Endodermal cell (in vitro differentiated cells): ENCODE results near the gene TCN2. TPM values are rescaled to one million over a fixed set of nuclear protein-coding genes. Genes with fewer than 3 reads are reported as not detected.

Experiments
- DNase-seq: peaks from one replicate; pipeline ENCODE4 v3.0.0-alpha.2; 2017
- H3K27ac ChIP-seq: 2 replicates; pipeline ENCODE4 v1.5.1; 2013; ENCODE audit warnings: mild to moderate bottlenecking, low read depth, low read length, moderate library complexity
- H3K27me3 ChIP-seq: 2 replicates; pipeline ENCODE4 v1.6.1; 2013; ENCODE audit warnings: mild to moderate bottlenecking, low read length, moderate library complexity; ENCODE audit not compliant: insufficient read depth, control insufficient read depth, poor library complexity, severe bottlenecking
- H3K36me3 ChIP-seq: 2 replicates; pipeline ENCODE4 v1.7.0; 2013; ENCODE audit warnings: mild to moderate bottlenecking, low read length, moderate library complexity; ENCODE audit not compliant: control insufficient read depth, insufficient read depth
- H3K4me1 ChIP-seq: one replicate; pipeline ENCODE4 v1.7.0; 2013; ENCODE audit warnings: low read length; ENCODE audit not compliant: control insufficient read depth, insufficient read depth
- H3K4me3 ChIP-seq: 2 replicates; pipeline ENCODE4 v1.5.1; 2013; ENCODE audit warnings: mild to moderate bottlenecking, low read length, moderate library complexity
- H3K9ac ChIP-seq: 2 replicates; pipeline ENCODE4 v1.6.1; 2013; ENCODE audit warnings: mild to moderate bottlenecking, low read length, moderate library complexity; ENCODE audit not compliant: poor library complexity, severe bottlenecking; ENCODE audit errors: extremely low read depth
- H3K9me3 ChIP-seq: 2 replicates; pipeline ENCODE4 v1.6.1; 2013; ENCODE audit warnings: mild to moderate bottlenecking, low read length, moderate library complexity; ENCODE audit not compliant: control insufficient read depth
- H3K27ac Mint-ChIP-seq: 2 replicates; pipeline ENCODE4 v1.8.0; 2020; ENCODE audit warnings: mixed read lengths
- H3K27me3 Mint-ChIP-seq: 2 replicates; pipeline ENCODE4 v1.8.0; 2021; ENCODE audit warnings: mild to moderate bottlenecking, mixed read lengths; ENCODE audit not compliant: insufficient read depth
- H3K36me3 Mint-ChIP-seq: 2 replicates; pipeline ENCODE4 v1.8.0; 2020; ENCODE audit warnings: low read depth, mixed read lengths
- H3K4me1 Mint-ChIP-seq: 2 replicates; pipeline ENCODE4 v1.8.0; 2020; ENCODE audit warnings: mixed read lengths
- H3K4me3 Mint-ChIP-seq: 2 replicates; pipeline ENCODE4 v1.8.0; 2020; ENCODE audit warnings: mild to moderate bottlenecking, moderate library complexity, mixed read lengths
- H3K9me3 Mint-ChIP-seq: 2 replicates; pipeline ENCODE4 v1.8.0; 2020; ENCODE audit warnings: mild to moderate bottlenecking, mixed read lengths
- WGBS, 2 experiments: methylation state at CpG; one replicate each; pipeline versions ENCODE4 v1.1.5 to v1.1.7; 2013; ENCODE audit warnings: missing lambda C conversion rate in 2 of 2, mixed read lengths in 1 of 2; ENCODE audit not compliant: insufficient coverage in 1 of 2, insufficient read length in 1 of 2; 5-methylcytosine and 5-hydroxymethylcytosine counted together
- total RNA-seq, 2 donors: library from RNA; stranded (reverse); fragmentation: NEBNext Ultra II Directional in 1 of 2; extraction: Animal tissue kit (Norgen Biotek cat#: 25700) in 1 of 2; gene quantifications; 2 replicates in 1 of 2; 3 replicates in 1 of 2; pipeline ENCODE4 v1.2.1, GENCODE V29; 2021
- TF ChIP-seq, protein P1 (sequence below): fragments of 200-600 bp; sonication (generic); conservative IDR thresholded peaks from 2 replicates; pipeline ENCODE4 v1.5.0; 2021; ENCODE audit warnings: antibody characterized with exemption, mild to moderate bottlenecking

Gene TCN2
- total RNA-seq, 2 donors from 2014 or later = 71.8 to 73.6 TPM

- Histone ChIP-seq H3K9me3 (no peaks in the 10 kb centered on the region), H3K9ac (no peak overlapping the region), H3K4me3 (no peak overlapping the region), H3K27me3 (no peaks in the 10 kb centered on the region), H3K4me1 (no peaks in the 10 kb centered on the region), H3K27ac (no peak overlapping the region), H3K36me3 (peaks cover 78% of the 10 kb centered on the region)
- no peak for DNase-seq
- Mint-ChIP-seq H3K4me1 (no peaks in the 10 kb centered on the region), H3K9me3 (no peaks in the 10 kb centered on the region), H3K4me3 (no peak overlapping the region), H3K27ac (peak overlapping the region; percentile 49), H3K27me3 (no peaks in the 10 kb centered on the region), H3K36me3 (peaks cover 74% of the 10 kb centered on the region)
- WGBS, 2 experiments = 89 to 100% methylated on average over 6 of the region's 6 CpGs
- TF ChIP-seq, protein P1, sequence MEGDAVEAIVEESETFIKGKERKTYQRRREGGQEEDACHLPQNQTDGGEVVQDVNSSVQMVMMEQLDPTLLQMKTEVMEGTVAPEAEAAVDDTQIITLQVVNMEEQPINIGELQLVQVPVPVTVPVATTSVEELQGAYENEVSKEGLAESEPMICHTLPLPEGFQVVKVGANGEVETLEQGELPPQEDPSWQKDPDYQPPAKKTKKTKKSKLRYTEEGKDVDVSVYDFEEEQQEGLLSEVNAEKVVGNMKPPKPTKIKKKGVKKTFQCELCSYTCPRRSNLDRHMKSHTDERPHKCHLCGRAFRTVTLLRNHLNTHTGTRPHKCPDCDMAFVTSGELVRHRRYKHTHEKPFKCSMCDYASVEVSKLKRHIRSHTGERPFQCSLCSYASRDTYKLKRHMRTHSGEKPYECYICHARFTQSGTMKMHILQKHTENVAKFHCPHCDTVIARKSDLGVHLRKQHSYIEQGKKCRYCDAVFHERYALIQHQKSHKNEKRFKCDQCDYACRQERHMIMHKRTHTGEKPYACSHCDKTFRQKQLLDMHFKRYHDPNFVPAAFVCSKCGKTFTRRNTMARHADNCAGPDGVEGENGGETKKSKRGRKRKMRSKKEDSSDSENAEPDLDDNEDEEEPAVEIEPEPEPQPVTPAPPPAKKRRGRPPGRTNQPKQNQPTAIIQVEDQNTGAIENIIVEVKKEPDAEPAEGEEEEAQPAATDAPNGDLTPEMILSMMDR = no peak
Measured at GRCh38 chr22:30582051-30582450, 24.9 kb upstream of the TCN2 start.

DNA sequence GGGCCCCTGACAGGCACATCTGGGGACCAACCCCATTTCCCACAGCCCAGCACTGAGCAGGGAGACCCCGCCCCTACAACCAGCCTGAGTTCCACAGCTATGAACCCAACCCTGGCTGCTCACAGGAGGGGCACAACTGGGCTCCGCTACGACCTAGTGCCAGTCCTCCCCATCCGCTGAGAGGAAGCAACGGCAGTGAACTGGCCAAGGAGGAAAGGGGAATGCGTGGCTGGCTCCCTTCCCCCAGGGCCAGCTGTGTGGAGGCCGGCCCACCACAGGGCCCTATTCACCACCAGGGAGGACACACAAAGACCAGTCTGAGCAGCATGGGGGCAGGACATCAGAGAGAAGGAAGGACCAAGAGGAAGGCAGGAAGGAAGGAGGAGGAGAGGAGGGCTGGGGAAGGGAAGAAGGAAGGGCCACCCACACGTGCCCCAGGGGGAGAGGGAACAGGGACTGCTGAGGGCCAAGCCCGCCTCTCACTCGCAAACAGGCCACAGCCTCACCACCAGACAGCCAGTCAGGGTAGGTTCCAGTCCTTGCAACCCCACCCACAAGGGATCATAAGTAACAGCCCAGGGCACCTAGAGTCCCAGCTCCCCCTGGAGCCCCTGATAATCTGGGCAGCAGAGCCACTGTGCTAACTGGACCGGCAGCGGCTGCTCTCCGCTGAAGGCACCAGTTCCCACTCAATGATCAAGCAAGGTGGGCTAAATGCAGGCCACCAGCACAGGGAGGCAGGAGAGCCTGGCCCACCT, 24.0 kb upstream of the TCN2 start:
- H3K4me3 ChIP-seq = no peak overlapping the region
- no peak overlapping the region for H3K9ac ChIP-seq
- WGBS, 2 experiments = 70 to 89% methylated on average over 5 to 13 of the region's 13 CpGs
- Mint-ChIP-seq H3K36me3 (peaks cover 74% of the 10 kb centered on the region), H3K27me3 (no peaks in the 10 kb centered on the region), H3K4me1 (no peaks in the 10 kb centered on the region), H3K9me3 (no peaks in the 10 kb centered on the region), H3K27ac (no peak overlapping the region), H3K4me3 (no peak overlapping the region)
- H3K4me1 ChIP-seq = no peaks in the 10 kb centered on the region
- H3K9me3 ChIP-seq = no peaks in the 10 kb centered on the region
- no peak overlapping the region for H3K27ac ChIP-seq
- DNase-seq = peak; percentile 64
- peaks cover 80% of the 10 kb centered on the region for H3K36me3 ChIP-seq
- TF ChIP-seq, protein P1 = no peak
- no peaks in the 10 kb centered on the region for H3K27me3 ChIP-seq

GRCh38 chr22:30584441-30584840, 22.5 kb upstream of the TCN2 start:
- peaks cover 85% of the 10 kb centered on the region for H3K36me3 ChIP-seq
- peaks cover 73% of the 10 kb centered on the region for H3K36me3 Mint-ChIP-seq

More at GRCh38 chr22:30584441-30584840, 22.5 kb upstream of the TCN2 start:
- Histone ChIP-seq H3K4me3 (no peak overlapping the region), H3K27me3 (no peaks in the 10 kb centered on the region), H3K4me1 (no peaks in the 10 kb centered on the region), H3K9me3 (no peaks in the 10 kb centered on the region), H3K9ac (no peak overlapping the region), H3K27ac (no peak overlapping the region)
- WGBS, 2 experiments = 94 to 97% methylated on average over 10 to 15 of the region's 15 CpGs
- no peak overlapping the region for H3K4me3 Mint-ChIP-seq
- no peaks in the 10 kb centered on the region for H3K9me3 Mint-ChIP-seq
- no peak for DNase-seq
- no peaks in the 10 kb centered on the region for H3K27me3 Mint-ChIP-seq
- TF ChIP-seq, protein P1 = no peak
- H3K27ac Mint-ChIP-seq = no peak overlapping the region
- H3K4me1 Mint-ChIP-seq = no peaks in the 10 kb centered on the region
